ENCODE results near the gene FRS3. TPM values are rescaled to one million over a fixed set of nuclear protein-coding genes. Genes with fewer than 3 reads are reported as not detected.

The FRS3 gene
- total and polyA plus RNA-seq, 2 of the 13 experiments (the other 11 are each of a cell fraction or from before 2014, with no cell fraction given): 3.0 to 7.4 TPM

DNA sequence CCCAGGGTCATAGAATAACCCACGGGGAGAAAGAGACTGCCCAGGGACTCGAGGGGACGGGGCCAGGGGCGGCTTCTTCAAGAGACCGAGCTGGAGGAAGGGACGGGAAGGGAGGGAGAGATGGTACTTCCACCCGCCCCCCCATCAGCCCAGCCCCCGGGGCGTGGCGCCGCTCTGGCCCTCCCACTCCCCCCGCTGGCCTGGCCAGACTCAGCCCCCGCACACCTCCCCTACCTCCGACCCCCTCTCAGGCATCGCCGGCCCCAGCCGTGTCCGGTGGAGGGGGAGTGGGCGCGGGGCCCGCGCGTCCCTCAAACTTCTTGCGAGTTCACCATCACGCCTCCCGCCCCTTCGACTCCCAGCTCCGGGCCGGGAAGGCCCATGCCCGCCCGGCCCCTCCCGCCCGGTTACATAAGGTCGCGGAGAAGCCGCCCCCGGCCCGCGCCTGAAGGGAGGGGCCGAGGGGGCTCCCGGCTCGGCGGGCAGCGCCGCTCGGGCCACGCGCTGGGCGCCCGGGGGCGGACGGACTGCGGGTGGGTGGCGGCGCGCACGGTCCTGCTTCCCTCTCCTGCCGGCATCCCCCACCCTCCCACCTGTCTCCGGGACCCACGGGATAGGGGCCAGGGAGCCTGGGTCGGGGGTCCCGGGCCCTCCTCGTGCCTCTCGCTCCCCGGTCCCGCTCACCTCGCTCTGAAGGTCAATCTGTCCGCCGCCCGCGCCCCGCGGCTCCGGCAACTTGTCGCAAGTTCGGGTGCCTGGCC is 44.9 kb downstream of the FRS3 start (continued):
- TF ChIP-seq, protein P1, sequence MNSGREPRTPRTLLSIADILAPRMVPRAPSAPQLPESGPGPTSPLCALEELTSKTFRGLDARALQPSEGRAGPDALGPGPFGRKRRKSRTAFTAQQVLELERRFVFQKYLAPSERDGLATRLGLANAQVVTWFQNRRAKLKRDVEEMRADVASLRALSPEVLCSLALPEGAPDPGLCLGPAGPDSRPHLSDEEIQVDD (CRISPR knock-in tag; IDR thresholded peaks at IDR 0.05; ENCODE audit: borderline replicate concordance): no peak
- TF ChIP-seq MYC (CRISPR knock-in tag; IDR thresholded peaks at IDR 0.05; ENCODE audit: borderline replicate concordance) (peak; percentile 24; the same call in 1 of the 2 replicates), ZNF839 (CRISPR knock-in tag; IDR thresholded peaks at IDR 0.05; ENCODE audit: borderline replicate concordance) (0 out of 2 replicates have a peak, but pooled peaks have one; percentile 17), ZNF383 (CRISPR knock-in tag; IDR thresholded peaks at IDR 0.05; ENCODE audit: borderline replicate concordance) (no peak), PHF20 (CRISPR knock-in tag; IDR thresholded peaks at IDR 0.05) (peak; percentile 32), HOXA5 (CRISPR knock-in tag; IDR thresholded peaks at IDR 0.05) (peak; percentile 44; the same call in 1 of the 2 replicates), PHF8 (CRISPR knock-in tag; IDR thresholded peaks at IDR 0.05) (peak; percentile 68), SUZ12 (IDR thresholded peaks at IDR 0.05; ENCODE audit: low read depth, low read length) (no peak), ZNF614 (CRISPR knock-in tag; IDR thresholded peaks at IDR 0.05; ENCODE audit: borderline replicate concordance) (peak; percentile 13; the same call in 1 of the 2 replicates), DR1 (CRISPR knock-in tag; IDR thresholded peaks at IDR 0.05) (0 out of 2 replicates have a peak, but pooled peaks have one; percentile 31), ZNF207 (IDR thresholded peaks at IDR 0.05; ENCODE audit: borderline replicate concordance) (no peak), HIVEP1 (CRISPR knock-in tag; IDR thresholded peaks at IDR 0.05) (peak; percentile 59; the same call in 1 of the 2 replicates), ATF7-NPFF (CRISPR knock-in tag; IDR thresholded peaks at IDR 0.05; ENCODE audit: low read depth) (no peak), ZNF232 (CRISPR knock-in tag; IDR thresholded peaks at IDR 0.05; ENCODE audit: borderline replicate concordance) (peak; percentile 72; the same call in 1 of the 2 replicates), HNF4A (CRISPR knock-in tag; IDR thresholded peaks at IDR 0.05) (0 out of 2 replicates have a peak, but pooled peaks have one; percentile 4)
- TF ChIP-seq, protein P2, sequence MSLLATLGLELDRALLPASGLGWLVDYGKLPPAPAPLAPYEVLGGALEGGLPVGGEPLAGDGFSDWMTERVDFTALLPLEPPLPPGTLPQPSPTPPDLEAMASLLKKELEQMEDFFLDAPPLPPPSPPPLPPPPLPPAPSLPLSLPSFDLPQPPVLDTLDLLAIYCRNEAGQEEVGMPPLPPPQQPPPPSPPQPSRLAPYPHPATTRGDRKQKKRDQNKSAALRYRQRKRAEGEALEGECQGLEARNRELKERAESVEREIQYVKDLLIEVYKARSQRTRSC (CRISPR knock-in tag; IDR thresholded peaks at IDR 0.05; ENCODE audit: low read depth): 0 out of 2 replicates have a peak, but pooled peaks have one; percentile 11
- TF ChIP-seq, protein P3, sequence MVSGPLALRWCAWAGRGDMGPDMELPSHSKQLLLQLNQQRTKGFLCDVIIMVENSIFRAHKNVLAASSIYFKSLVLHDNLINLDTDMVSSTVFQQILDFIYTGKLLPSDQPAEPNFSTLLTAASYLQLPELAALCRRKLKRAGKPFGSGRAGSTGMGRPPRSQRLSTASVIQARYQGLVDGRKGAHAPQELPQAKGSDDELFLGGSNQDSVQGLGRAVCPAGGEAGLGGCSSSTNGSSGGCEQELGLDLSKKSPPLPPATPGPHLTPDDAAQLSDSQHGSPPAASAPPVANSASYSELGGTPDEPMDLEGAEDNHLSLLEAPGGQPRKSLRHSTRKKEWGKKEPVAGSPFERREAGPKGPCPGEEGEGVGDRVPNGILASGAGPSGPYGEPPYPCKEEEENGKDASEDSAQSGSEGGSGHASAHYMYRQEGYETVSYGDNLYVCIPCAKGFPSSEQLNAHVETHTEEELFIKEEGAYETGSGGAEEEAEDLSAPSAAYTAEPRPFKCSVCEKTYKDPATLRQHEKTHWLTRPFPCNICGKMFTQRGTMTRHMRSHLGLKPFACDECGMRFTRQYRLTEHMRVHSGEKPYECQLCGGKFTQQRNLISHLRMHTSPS (CRISPR knock-in tag; IDR thresholded peaks at IDR 0.05; ENCODE audit: low read depth): peak; percentile 23; the same call in 1 of the 2 replicates
- TF ChIP-seq, protein P4, sequence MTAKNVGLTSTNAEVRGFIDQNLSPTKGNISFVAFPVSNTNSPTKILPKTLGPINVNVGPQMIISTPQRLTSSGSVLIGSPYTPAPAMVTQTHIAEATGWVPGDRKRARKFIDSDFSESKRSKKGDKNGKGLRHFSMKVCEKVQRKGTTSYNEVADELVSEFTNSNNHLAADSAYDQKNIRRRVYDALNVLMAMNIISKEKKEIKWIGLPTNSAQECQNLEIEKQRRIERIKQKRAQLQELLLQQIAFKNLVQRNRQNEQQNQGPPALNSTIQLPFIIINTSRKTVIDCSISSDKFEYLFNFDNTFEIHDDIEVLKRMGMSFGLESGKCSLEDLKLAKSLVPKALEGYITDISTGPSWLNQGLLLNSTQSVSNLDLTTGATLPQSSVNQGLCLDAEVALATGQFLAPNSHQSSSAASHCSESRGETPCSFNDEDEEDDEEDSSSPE (CRISPR knock-in tag; IDR thresholded peaks at IDR 0.05): 0 out of 2 replicates have a peak, but pooled peaks have one; percentile 8
- TF ChIP-seq, protein P5, sequence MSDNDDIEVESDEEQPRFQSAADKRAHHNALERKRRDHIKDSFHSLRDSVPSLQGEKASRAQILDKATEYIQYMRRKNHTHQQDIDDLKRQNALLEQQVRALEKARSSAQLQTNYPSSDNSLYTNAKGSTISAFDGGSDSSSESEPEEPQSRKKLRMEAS (IDR thresholded peaks at IDR 0.05): peak; percentile 56
- TF ChIP-seq, protein P6, sequence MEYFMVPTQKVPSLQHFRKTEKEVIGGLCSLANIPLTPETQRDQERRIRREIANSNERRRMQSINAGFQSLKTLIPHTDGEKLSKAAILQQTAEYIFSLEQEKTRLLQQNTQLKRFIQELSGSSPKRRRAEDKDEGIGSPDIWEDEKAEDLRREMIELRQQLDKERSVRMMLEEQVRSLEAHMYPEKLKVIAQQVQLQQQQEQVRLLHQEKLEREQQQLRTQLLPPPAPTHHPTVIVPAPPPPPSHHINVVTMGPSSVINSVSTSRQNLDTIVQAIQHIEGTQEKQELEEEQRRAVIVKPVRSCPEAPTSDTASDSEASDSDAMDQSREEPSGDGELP (IDR thresholded peaks at IDR 0.05; ENCODE audit: borderline replicate concordance, low read depth): peak; percentile 20; the same call in 1 of the 2 replicates
- TF ChIP-seq, protein P7, sequence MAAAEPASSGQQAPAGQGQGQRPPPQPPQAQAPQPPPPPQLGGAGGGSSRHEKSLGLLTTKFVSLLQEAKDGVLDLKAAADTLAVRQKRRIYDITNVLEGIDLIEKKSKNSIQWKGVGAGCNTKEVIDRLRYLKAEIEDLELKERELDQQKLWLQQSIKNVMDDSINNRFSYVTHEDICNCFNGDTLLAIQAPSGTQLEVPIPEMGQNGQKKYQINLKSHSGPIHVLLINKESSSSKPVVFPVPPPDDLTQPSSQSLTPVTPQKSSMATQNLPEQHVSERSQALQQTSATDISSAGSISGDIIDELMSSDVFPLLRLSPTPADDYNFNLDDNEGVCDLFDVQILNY (CRISPR knock-in tag; conservative IDR thresholded peaks at IDR 0.05): no peak
